GM20431 (cell line): ENCODE results near the gene DBN1.

Experiments
- in situ Hi-C: fragments of 300-500 bp; cut with MseI, MboI; formaldehyde crosslinking; loops from one replicate; pipeline ENCODE4 v1.15.0; 2020; ENCODE audit warnings: low sequenced_read_pairs; ENCODE audit not compliant: unreplicated experiment

The DBN1 gene

DNA sequence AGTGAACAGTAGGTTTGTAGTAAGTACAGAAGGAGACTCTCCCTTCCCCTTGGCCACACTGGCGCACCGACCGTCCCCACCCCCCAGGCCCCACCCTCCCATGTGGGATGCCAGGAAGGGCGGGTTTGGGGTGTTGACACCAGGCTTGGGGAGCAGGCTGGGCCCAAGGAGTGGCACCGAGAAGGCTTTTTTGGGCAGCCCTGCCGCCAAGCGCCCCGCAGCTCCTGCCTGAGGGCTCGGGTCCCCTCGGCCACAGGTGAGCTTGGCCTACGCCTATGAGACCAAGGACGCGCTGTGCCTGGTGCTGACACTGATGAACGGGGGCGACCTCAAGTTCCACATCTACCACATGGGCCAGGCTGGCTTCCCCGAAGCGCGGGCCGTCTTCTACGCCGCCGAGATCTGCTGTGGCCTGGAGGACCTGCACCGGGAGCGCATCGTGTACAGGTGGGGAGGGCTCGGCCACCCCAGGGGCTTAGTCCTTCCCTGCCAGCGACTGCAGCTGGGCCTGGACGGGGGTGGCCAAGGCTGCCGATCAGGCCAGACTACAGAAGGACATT, 39.7 kb downstream of the DBN1 start:
- in situ Hi-C loops = no loop called here

- in situ Hi-C loops = no loop called here
Observed at GRCh38 chr5:177432839-177433657, 40.4 kb downstream of the DBN1 start.

DNA sequence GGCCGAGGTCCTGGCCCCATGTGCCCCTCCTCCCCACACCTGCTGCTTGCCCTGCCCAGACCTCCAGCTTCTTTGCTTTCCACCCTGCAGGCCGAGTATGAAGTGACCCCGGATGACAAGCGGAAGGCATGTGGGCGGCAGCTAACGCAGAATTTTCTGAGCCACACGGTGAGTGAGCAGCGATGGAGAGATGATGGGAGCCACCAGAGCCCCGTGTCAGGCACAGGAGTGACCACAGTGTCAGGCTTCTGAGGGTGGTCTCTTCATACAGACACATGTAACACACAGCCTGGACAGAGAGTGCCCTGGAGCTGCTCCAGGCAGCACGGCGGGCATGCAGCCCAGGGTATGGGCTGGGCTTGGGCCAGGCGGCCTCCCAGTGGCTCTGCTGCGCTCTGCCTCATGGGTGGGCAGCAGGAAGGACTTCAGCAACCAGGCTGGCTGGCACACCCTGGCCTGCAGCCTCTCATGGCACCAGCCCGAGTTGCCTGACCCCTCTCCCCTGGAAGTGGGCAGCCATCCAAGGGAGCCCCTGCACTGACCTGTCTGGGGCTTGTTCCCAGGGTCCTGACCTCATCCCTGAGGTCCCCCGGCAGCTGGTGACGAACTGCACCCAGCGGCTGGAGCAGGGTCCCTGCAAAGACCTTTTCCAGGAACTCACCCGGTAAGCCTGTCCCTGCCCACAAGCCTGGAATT, 41.1 kb downstream of the DBN1 start:
- in situ Hi-C loops = no loop called here

DNA sequence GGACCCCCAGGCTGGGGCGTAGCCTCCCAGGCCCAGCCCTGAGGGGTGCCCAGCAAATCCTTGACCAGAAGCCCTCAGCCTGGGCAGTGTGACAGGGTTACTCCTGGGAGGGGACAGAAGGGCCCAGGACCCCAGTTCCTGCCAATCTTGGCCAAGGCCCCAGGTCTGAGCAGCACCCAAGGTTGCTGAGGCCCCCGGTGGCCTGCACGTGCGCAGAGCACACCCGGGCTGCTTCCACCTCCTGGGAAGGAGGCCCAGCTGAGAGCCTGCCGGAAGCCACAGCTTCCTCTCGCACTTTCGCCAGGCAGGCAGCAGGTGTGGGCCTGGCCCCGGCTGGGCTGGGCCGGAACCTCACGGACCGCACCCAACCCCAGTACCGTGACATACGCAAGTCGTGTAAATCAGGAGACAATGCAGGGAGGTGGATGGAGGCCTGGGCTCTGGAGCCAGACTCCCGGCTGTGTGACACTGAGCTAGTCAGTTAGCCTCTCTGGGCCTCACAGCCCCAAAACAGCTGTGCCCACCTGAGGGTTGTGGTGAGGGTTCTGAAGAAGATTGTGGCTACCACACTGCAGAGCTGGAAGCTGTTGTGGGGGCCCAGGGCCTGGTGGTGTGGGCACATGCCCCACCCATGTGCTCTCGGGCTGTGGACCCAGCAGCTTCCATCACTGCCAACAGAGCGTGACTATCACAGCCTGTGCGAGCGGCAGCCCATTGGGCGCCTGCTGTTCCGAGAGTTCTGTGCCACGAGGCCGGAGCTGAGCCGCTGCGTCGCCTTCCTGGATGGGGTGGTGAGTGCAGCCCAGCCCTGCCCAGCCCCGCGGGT, 41.9 kb downstream of the DBN1 start:
- in situ Hi-C loops = no loop called here

GRCh38 chr5:177430972-177431316, 42.5 kb downstream of the DBN1 start:
- in situ Hi-C loops = no loop called here

- in situ Hi-C loops = no loop called here
Observed at GRCh38 chr5:177430140-177430951, 43.1 kb downstream of the DBN1 start.

- in situ Hi-C loops = no loop called here
Observed at GRCh38 chr5:177429248-177430040, 44.0 kb downstream of the DBN1 start.

- in situ Hi-C loops = no loop called here
Observed at GRCh38 chr5:177428574-177429217, 44.7 kb downstream of the DBN1 start.

DNA sequence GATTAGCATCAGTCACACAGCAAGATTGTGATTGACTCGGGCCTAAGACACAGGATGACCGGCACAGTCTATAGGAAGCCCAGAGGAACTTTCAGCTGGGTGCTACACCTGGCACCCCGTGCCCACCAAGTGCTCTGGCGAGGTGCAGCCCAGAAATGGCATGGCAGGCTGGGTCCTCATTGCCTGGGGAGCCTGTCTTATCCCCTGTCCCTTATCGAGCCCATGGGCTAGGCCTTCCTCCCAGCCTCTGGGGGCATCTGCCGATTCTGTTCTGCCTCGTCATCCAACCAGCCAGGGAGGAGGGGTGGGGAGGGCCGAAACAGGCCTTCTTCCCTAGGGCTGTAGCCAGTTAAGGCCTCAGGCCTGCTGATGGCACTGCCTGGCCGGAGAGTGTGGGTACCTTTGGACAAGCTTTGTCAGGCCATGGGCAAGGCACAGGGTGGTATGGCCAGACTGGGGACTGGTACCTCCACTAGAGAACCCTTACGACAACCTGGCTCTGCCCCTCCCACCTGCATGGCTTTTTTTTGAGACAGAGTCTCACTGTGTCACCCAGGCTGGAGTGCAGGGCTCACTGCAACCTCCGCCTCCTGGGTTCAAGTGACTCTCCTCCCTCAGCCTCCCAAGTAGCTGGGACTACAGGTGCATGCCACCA, 45.4 kb downstream of the DBN1 start:
- in situ Hi-C loops = no loop called here

GRCh38 chr5:177427211-177427822, 46.1 kb downstream of the DBN1 start:
- in situ Hi-C loops = no loop called here

GRCh38 chr5:177426566-177427210, 46.7 kb downstream of the DBN1 start, which contains the start of gene GRK6:
GRK6 (plus strand) TSS chr5:177426676; CDS start chr5:177426846, 170 bp downstream.
- in situ Hi-C loops = no loop called here

DNA sequence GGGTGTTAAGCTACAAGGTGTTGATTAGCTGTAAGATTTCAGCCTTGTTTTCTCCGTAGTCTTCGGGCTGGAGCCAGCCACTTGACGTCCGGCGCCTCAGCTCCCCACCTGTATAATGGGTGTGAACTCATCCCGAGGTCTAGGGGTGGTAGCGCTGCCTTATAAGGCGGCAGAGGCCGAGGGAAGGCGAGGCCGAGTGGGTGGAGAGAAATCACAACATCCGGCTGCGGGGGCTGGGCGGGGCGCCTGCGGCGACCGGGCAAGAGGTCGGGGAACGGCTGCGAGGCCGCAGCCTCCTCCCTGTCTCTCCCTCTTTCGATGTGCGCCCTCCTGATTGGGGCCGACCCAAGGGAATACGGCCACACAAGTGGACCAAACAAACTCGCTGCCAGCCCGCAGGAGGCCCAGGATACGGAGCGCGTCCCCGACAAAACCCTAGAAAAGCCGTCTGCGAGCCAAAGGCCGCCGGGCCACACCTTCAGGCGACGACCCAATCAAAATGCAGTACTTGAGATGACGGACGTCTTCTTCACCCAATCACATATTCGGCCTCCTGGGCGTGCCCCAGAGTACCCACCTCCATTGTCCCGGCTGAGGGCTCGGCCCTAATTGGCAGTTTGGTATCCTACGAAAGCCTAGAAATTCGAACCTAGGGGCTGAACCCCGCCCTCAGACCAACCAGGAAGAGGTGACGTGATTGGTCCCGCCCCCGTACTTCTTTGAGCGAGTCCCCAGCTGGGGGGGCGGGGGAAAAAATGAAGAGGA, 47.5 kb downstream of the DBN1 start:
- in situ Hi-C loops = no loop called here

DNA sequence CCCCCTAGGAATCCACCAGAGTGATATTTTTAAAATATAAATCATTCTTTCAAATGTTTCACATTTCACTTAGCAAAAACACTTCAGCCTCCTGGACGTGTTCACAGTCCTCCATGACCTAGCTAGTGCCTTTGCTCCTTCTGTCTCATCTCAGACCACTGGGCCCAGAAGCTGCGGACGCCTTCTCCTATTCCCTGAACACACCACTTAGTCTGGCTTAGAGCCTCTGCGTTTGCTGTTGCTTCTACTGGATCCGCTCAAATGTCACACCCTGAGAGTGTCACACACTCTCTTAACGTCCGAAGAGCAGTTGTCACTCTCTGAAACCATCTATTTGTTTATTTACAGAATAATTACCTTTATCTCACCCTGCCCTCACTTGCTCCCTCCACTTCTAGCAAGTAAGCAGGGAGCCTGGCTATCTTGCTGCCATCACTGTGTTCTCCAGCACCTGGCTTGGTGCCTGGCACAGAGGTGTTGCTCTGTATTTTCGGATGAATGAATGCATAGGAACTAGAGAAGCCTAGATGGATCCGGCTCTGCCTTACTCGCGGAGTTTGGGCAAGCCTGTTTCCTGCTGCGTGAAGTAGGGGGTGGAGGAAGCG, 48.1 kb downstream of the DBN1 start:
- in situ Hi-C loops = no loop called here

- in situ Hi-C loops = no loop called here
Observed at GRCh38 chr5:177423671-177424070, 49.8 kb downstream of the DBN1 start.

DNA sequence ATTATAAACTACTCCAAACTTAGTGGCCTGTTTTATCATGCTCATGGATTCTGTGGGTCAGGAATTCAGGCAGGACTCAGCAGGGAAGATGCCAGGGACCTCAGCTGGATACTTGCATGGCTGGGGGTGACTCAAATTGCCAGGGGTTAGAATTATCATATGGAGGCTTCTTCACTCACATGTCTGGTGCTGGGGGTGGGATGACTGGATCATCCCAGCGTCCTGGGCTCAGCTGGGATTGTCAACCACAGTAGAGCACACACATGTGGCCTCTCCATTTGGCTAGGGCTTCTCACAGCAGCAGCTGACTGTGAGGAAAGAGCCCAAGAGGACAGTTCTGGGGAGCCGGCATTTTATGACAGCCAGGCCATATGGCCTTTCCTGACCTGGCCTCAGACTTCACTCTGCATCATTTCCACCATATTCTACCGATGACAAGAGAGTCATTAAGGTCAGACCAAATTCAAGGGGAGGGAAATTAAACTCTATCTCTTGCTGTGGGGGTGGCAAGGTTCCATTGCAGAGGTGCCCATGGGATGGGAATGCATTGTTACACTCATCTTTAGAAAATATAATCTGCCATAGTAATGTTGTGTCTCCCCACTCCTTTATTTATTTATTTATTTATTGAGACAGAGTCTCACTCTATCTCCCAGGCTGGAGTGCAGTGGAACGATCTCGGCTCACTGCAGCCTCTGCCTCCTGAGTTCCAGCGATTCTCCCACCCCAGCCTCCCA, 52.2 kb downstream of the DBN1 start:
- in situ Hi-C loops = no loop called here
